GM21619 (cell line): ENCODE data around the gene FAM174C.

Experiments used
- ATAC-seq: cut with Tn5 transposase; IDR thresholded peaks from one replicate; pipeline ENCODE4 v1.9.1; 2021; ENCODE audit not compliant: unreplicated experiment

FAM174C gene

DNA sequence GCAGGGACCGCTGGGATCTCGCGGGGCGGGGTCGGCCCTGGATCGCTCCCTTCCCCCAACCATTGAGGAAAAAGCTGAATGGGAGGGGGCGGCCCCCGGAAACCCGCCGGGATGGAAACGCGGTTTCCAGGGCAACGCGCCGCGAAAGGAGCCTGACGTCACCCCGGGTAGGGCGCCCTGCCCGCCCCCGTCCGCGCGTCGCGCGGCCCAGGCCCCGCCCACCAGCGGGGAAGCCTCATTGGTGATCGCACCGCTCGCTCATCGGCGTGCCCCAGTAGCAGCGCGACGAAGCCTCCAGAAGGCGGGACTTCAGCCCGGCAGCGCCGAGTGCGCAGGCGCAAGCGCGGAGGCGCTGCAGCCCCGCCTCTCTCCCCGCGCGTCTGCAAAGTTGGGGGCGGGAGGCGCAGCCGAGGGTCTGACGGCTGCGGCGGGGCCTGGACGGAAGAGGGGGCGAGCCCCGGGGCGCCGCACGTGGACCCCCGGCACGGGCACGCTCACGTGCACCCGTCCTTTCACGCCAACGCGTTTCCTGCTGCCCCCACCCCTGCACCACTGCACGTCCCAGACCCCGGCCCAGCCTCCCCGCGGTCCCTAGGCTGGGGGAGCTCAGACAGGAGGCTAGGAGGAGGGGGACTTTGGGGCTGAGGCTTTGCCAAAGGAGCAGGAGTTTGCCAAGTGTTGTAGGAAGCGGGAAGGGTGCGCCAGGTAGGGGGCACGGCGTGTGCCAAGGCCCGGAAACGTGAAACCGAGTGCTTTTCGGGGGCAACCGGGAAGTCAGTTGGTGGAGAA is 14.4 kb upstream of the FAM174C start:
- ATAC-seq, result peak; percentile 37

DNA sequence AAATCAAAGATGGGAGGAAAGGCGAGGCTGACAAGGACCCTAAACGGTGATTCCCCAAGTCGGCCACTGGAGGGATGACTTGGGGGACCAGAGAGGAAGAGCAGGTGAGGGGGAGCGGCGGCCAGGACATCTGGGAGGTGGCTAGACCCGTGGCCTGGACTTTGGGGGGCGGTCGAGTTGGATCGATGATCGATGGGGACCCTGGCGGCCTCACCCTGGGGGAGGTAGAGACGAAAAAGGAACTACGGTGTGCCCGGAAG is 13.9 kb upstream of the FAM174C start:
- ATAC-seq, result no peak

GRCh38 chr19:1261798-1262622 is 13.3 kb upstream of the FAM174C start:
- no peak for ATAC-seq

- no peak for ATAC-seq
These were observed 12.7 kb upstream of the FAM174C start for GRCh38 chr19:1262623-1263123.

DNA sequence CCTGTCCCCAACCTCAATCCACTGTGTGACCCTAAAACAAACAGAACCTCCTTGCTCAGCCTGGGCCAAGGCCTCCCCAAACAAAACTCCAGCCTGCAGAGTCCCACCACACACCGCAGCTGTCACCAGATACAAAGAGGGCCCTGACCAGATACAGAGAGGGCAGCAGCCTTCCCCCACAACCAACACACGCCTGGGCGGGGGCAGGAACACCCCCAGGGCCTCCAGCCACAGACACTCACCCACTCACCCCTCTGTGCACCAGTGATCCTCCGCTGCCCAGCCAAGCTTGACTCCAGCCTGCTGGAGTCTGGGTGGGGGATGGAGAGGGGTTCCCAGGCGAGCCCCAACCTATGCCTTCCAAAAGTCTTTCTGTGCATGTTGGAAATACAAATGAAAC is 12.1 kb upstream of the FAM174C start:
- no peak for ATAC-seq

- ATAC-seq, result no peak
These were observed 10.3 kb upstream of the FAM174C start for GRCh38 chr19:1264801-1265614.

DNA sequence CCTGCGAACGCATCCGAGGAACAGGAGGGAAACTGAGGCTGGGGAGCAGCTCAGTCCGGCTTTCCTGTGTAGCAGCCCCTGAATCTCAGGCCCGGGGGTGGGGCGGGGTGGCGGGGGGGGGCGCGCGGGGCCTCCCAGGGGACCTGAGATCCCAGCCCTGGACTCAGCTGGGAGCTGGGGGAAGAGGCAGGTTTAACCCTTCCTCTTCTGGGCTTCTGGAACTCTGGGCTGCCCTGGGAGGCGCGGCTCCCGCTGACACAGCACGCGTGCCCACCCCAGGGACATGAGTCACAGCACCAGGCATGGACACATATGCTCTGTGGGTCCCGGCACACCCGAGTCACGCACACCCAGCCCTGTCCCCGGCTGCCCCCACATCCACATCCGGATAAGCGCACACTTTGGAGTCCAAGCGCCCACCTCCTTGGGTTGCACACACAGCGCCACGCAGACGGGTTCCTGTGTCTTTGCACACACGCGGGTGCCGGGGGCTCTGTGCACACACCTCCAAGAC is 9.7 kb upstream of the FAM174C start:
- no peak for ATAC-seq

GRCh38 chr19:1266129-1266915 is 9.0 kb upstream of the FAM174C start:
- no peak for ATAC-seq

- ATAC-seq, result no peak
These were observed 8.3 kb upstream of the FAM174C start for GRCh38 chr19:1266916-1267476.

- no peak for ATAC-seq
These were observed 7.7 kb upstream of the FAM174C start for GRCh38 chr19:1267477-1268225.

DNA sequence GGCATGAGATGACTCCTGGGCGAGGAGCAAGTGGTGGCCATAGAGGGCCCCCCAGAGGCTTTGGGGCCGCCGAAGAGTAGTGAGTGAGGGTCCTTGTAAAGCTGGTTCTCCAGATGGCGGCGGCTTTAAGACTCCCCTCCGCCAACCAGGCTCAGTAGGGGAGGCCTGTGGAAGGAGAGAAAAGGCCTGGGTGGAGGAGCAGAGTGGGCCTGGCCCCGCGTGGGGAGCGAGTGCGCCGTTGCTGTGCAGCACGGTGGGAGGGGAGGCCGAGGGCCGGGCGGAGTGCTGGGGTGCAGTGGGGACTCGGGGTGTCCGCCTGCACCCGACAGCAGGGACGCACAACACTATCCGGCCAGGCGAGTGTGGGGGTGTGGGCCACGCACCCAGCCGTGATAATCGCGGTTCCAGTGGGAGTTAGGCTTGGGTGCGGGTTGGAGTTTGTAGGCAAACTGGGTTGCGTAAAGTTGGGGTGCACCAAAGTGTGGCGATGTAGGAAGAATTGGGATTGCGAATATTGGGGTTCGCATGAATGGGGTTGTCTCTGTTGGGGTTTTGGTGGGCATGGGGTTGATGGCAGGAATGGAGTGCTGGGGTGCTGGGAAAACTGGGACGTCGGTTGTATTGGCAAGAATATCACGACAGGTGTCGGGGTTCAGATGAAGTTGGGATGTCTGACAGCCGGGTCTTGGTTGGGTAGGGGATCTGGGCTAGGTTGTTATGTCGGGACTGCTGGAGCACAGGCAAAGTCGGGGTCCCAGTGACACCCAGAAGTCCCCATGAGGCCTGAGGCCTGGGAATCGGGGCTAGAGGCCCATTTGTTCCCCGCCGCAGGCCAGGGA is 6.9 kb upstream of the FAM174C start:
- no peak for ATAC-seq

GRCh38 chr19:1269065-1269477 is 6.3 kb upstream of the FAM174C start, which contains the start of gene CIRBP:
CIRBP (plus strand) TSS chr19:1269332; CDS start chr19:1270934, 1,602 bp downstream.
- peak; percentile 38 for ATAC-seq

DNA sequence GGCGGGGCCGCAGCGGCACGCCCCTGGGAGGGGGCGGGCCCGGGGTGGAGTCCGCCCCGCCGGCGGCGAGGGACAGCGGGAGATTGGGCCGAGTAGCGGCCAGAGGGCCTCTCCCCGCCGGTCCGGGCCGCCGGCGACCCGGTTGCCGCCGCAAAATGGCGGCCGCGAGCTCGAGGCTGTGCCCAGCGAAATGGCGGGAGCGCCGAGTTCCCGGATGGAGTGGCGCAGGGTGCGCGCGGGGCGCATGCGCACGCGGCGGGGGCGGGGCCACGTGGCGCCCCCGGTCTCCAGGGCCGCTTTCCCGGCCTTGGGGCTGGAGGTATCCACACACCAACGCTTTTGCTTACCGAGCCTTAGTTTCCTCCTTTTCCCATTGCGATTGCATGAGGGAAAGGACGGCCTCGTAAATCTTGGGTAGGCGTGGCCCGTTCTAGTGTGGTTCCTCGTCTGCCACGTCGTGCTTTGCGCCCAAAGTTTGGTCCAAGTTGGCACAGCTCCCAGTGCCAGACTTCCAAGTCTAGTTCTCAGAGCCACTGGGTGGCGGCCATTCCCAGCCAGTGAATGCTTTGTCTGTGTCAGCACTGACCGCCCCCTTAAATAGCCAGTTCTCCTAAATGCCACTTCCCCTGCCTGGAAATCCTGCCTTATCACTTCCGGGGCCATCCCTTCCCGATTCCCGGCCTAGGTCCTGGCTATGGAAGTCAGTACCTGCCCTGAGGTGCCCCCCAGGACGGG is 5.7 kb upstream of the FAM174C start:
- ATAC-seq, result peak; percentile 15

DNA sequence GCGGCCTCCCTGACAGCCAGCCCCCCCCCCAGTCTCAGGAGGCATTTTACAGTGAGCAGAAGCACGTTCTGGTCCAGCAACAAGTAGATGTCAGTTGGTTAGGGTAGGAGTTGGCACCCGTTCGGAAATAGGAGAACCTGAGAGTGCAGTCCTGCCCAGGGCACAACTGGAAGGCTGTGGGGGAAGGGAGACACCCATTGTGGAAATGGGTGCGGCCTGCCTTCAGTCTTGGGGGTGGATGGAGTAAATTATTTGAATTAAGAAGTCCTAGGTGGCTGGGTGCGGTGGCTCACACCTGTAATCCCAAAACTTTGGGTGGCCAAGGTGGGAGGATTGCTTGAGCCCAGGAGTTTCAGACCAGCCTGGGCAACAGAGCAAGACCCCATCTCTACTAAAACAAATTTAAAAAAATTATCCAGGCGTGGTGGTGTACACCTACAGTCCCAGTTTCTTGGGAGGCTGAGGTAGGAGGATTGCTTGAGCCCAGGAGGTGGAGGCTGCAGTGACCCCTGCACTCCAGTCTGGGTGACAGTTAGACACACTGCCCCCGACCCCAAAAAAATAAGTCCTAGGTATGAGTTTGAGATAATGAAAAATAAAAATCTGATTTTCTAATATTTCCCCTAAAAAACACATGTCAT is 5.0 kb upstream of the FAM174C start:
- ATAC-seq, result no peak

DNA sequence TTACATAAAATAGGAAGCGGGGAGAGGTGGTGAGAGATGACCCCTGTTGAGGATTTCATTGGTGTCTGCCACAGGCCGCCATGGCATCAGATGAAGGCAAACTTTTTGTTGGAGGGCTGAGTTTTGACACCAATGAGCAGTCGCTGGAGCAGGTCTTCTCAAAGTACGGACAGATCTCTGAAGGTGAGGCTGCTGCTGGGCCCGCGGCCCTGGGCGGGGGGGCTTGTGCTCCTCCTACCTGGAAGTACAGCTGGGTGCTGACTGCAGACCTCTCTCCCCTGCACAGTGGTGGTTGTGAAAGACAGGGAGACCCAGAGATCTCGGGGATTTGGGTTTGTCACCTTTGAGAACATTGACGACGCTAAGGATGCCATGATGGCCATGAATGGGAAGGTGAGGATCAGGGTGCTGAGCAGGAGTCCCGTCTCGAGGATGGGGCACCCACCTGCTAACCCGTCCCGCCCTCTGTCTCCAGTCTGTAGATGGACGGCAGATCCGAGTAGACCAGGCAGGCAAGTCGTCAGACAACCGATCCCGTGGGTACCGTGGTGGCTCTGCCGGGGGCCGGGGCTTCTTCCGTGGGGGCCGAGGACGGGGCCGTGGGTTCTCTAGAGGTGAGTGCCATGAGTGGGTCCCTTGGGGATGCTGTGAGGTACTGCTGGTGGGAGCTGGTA is 4.3 kb upstream of the FAM174C start:
- no peak for ATAC-seq

GRCh38 chr19:1271528-1272422 is 3.6 kb upstream of the FAM174C start:
- no peak for ATAC-seq
